HG02610 (cell line): ENCODE measurements around the gene ITIH5.
"Not testable (repeated sequence)": the region's sequence is repeated elsewhere in the genome, so short reads cannot be mapped to it uniquely, and the experiment has no call there.

Experiments used
- ATAC-seq: cut with Tn5 transposase; IDR thresholded peaks from one replicate; pipeline ENCODE4 v1.9.1; 2021; ENCODE audit warnings: mild to moderate bottlenecking, moderate library complexity; ENCODE audit not compliant: unreplicated experiment

Gene ITIH5

GRCh38 chr10:7689591-7689990, 22.8 kb upstream of the ITIH5 start:
- no peak for ATAC-seq

GRCh38 chr10:7687228-7687907, 20.6 kb upstream of the ITIH5 start:
- ATAC-seq: peak; percentile 88

GRCh38 chr10:7686351-7687171, 19.8 kb upstream of the ITIH5 start:
- ATAC-seq: no peak

- ATAC-seq: not testable (repeated sequence)
These were observed 13.3 kb upstream of the ITIH5 start for GRCh38 chr10:7680078-7680477.

GRCh38 chr10:7679256-7679655, 12.5 kb upstream of the ITIH5 start:
- ATAC-seq: no peak

GRCh38 chr10:7672341-7673134, 5.8 kb upstream of the ITIH5 start:
- no peak for ATAC-seq

GRCh38 chr10:7670157-7670556, 3.4 kb upstream of the ITIH5 start:
- ATAC-seq: no peak

- no peak for ATAC-seq
These were observed 736 bp upstream of the ITIH5 start for GRCh38 chr10:7667262-7668141.

- ATAC-seq: no peak
These were observed 999 bp downstream of the ITIH5 start for GRCh38 chr10:7665767-7666166.

- ATAC-seq: no peak
These were observed 2.1 kb downstream of the ITIH5 start for GRCh38 chr10:7664707-7665106.

GRCh38 chr10:7662522-7662921, 4.2 kb downstream of the ITIH5 start:
- no peak for ATAC-seq

GRCh38 chr10:7659560-7659959, 7.2 kb downstream of the ITIH5 start:
- ATAC-seq: no peak

- no peak for ATAC-seq
These were observed 9.2 kb downstream of the ITIH5 start for GRCh38 chr10:7657552-7657951.

GRCh38 chr10:7657079-7657478, 9.7 kb downstream of the ITIH5 start:
- not testable (repeated sequence) for ATAC-seq

- no peak for ATAC-seq
These were observed 14.8 kb downstream of the ITIH5 start for GRCh38 chr10:7651853-7652470.

- no peak for ATAC-seq
These were observed 17.0 kb downstream of the ITIH5 start for GRCh38 chr10:7649673-7650300.

- no peak for ATAC-seq
These were observed 19.6 kb downstream of the ITIH5 start for GRCh38 chr10:7647062-7647664.

- no peak for ATAC-seq
These were observed 24.2 kb downstream of the ITIH5 start for GRCh38 chr10:7642491-7643011.
